GM18867 (cell line): ENCODE results near the gene AOAH.

Experiments used
- ATAC-seq: cut with Tn5 transposase; IDR thresholded peaks from one replicate; pipeline ENCODE4 v1.9.1; 2021; ENCODE audit warnings: mild to moderate bottlenecking, moderate library complexity; ENCODE audit not compliant: unreplicated experiment

AOAH gene

DNA sequence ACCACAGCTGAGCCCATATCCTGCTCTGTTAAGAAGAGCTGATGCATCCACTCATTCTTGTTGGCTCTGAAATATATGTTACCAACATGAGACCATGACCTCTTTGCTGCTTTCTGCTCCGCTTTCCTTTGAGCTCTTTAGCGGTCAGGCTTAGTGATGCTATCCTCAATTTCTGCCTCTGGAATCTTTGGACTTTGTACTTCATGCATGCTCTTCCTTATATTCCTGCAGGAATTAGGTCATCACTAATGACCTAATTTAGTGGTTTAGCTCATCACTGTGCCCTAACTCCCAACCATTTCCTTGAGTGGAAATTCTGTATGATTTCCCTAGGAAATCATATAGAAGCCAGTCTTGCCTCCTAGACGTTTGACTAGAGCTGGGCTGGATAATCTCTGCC, 119.5 kb downstream of the AOAH start:
- ATAC-seq, result no peak

DNA sequence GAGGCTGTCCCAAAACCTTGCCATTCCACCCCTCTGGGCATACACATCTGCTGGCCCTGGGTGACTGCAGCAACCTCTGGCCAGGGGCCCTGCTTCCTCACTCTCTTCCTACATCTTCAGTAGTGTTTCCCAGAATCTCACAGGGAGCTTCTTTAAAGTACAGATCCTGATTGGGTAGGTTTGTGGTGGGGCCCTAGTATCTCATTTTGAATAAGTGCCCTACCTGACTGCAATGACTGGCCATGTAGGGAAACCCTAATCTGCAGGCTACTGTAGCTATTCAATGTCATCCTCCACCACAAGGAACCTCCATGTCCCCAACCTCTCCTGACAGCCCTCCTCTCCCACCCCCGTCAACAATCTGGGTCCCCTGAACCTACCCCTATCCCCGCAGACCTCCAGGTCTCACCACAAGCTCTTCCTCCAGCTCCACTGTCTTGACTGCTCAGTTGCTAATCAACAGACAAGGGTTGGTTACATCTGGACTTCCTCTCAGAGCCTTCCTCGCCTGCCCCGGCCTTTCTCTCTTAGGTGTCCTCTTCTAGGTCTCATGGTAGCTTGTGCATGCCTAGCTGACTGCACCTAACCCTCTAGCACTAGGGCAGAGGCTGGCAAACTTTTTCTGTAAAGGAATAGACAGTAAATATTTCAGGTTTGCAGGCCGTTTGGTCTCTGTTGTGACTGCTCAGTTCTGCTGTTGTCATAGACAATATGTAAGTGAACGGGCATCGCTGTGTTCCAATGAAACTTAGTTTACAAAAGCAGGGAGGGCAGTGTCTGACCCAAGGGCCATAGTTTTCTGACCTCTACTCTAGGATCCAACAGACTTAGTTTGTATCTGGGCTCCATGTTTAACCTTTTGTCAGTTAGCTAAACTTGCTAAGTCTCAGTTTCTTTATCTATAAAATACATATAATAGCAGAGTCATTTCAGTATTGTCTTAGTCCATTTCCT, 121.1 kb downstream of the AOAH start:
- ATAC-seq, result no peak

DNA sequence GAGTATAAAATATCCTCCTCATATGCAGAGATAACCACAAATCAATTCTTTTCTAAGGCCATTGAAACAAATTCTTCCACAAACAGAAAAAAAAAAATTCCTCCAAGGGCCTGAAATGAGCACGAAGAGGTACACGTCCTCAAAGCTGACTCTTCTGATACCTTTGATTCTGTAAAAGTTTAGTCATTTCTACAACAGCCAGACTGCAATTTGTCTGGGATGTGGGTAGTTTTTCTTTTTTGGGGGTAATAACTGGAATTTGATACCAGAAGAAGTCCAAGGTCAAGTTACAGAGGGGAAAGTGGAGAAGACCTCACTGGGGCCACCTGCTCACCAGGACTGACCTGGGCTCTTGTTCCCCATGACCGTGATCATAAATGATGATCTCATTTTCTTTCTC, 121.8 kb downstream of the AOAH start:
- no peak for ATAC-seq

DNA sequence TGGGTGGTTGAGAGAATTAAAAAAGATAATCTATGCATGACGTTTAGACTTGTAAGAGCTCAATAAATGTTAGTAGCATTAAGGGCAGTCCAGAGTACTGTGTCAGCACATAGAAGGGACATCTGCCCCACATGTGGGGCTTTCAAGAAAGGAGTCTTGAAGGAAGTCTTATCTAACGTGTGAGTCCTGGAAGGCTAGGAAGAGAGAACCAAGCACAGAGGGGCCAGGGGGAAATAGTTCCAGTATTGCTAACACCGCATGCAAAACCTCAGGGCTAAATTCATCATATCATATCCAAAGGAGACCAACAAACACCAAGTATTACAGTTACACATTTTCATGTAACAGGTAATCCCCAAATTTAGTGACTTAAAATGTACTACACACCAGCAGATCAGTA, 122.7 kb downstream of the AOAH start:
- ATAC-seq, result no peak

DNA sequence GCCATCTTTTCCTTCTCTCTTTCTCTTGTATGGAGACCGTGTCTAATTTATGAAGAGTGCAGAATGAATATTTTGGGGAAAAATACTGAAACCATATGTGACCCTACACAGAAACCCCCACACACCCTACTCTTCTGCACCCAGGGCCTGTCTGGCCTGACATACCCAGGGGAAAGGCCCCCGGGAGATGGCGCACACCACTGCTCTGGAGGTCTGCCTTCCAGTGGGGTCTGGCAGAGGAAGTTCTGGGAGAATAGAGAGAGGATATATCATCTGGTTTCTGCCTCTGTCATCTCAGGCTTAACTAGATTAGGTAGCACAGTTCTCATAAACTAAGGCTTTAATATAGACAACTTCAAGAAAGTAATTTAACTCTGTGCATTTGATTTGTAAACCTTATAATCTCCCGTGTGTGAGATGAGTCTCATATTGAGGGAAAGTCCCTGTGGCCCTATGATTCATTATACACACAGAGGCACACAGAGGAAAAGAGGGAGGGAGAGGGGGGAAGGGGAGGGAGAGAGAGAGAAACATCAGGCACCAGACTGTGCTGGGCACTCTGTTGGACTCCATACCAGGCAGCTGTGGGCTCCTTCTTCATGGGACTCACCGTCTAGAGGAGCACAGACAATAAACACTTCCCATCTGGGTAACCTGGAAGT, 123.3 kb downstream of the AOAH start:
- ATAC-seq, result no peak

DNA sequence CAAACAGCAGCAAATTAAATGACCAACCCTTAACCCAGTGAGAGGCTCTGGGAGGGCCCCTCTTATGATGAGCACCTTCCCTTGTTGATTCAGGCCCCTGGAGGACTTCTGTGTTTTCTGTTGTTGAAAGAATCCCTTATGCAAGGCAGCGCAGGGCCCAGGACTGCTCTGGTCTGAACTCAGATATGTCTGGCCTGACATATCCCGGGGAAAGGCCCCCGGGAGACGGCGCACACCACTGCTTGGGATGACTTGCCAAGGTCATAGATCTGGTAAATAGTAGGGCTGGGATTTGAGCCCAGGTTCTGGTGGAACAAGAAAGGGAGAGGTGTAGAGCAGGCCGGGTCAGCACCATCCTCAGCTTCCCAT, 124.0 kb downstream of the AOAH start:
- ATAC-seq, result no peak

DNA sequence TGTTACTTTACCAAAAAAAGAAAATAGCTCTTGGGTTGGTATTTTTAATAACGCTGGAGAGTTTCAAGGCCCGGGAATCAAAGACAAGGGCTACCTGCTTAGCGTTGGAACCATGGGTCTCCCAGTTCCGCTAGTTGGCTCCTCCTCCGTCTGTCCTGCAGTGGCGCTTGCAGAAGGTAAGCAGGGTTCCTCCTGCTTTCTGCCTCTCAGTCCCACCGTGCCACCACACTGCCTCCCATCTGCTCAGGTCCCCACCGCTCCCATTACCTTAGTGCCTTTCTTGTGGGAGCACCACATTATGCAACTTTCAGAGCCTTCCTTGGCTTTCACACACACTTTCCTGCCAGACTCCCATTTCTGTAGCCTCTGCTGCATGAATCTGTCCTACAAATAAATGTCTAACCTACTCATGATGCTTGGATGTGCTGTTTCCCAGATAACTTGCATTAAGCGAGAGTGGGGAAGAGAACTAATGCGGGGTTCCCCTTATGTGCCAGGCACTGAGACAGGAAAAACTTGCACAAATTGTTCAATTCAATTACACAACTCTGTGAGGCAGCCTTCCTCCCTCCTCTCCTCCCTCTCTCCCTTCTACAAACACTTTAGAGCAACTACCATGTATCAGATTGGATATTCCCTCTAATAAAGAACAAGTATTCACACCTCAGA, 124.5 kb downstream of the AOAH start:
- ATAC-seq, result no peak

DNA sequence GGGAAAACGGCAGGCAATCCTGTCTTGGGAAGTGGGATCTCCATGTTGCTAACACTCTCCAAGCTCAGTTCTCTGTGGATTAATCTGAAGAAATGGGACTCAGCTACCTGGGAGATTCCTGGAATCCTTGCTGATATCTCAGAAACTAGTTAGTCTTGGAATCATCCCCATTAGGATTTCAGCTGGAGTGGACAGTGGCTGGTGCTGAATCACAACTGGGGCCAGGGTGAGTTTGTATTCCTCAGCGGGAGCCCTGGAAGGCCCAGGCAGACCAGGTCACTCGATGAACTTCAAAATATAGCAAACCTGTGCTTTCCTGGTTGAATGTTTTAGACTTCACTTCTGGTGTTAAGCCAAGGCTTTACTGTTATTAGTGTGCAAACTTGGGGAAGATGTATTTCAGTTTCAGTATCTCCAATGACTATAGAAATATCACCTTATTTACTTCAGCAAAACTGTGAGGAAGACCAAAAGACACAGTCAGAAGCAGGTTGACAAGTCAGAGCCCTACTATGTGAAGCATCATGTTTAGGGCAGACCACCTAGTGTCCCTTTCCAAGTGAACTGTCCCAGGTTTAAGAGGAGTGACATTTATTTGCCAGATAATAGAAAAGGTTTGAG, 126.1 kb downstream of the AOAH start:
- ATAC-seq, result no peak

DNA sequence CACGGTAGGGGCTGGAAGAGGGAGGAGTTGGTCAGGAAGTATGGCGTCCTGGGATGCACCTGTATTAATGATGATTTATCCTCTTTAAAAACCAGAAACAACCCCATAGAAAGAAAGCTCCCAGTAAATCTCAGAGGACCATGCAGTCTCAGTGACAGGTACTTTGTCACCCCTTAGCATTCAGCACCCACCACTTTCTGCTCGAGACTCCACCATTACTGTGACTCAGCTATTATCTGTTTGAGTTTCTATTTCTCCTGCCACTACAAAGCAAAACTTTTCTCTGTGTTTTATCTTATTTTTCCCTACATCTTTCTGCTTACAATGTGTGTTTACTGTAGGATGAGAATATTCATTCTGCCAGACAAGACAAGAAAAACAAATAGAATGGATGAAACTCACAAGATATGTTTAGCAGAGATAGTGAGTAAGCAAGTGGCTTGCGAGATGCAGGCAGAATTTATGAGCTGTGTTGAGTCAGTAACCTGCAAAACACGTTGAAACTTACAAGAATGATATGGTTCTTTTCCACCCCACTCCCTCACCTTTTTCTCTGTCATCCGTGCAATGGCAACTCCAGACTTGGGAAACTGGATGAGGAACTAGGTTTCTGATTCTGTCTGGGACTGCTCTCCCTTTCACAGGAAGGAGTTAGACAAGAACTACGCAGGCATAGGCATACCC, 127.1 kb downstream of the AOAH start:
- ATAC-seq, result no peak

DNA sequence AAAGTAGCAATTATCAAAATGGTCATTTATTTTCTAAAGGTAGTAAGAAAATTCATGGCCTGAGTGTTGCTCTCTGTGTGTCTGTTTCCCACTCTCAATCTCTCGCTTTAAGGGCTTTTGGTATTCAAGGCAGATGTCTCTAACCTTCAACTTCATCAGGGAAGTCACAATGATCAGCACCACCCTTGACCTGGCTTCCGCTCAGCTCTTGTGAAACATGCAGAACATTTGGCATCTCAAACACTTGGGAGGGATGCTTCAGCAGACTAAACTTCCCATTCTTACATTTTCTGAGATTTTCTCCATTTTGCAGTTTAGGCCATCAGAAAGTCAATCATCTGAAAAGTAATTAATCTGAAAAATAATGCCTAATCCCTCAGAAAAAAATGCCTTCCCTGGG, 129.8 kb downstream of the AOAH start:
- ATAC-seq, result no peak

DNA sequence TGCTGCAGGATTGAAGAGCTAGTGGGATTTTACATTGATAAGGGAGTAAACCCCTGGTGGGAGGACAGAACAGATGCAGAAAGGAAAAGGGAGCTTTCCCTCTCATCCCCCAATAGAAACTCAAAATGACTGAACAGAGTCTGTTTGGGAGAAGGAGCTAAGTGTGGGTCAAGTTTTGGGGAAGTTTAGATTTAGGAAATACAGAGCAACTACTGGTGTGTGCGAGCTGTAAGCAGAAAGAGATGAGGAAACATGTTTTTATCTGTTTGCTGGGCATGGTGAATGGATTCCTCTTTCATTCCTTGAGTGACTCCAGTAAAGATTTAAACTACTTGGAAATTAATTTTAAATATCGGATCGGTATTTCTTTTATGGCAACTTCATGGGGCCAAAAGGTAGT, 132.7 kb downstream of the AOAH start:
- no peak for ATAC-seq

DNA sequence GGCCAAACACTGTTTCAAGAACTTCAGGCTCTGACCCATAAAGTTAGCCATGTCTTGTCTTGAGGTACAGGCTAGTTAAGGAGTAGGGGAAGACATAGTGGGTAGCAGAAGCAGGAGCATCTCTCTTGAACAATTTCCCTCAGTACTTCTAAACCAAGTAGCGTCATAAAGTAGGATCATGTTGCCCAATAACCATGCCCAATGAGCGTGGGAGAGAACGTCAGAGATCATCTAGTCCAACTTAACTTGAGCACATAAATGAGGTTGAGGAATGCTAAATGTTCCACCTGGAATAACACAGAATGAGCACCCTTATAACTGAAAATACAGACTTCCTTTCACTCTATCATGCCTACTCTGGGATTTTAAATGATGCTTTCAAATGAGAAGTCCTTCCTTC, 134.9 kb downstream of the AOAH start:
- ATAC-seq, result no peak

DNA sequence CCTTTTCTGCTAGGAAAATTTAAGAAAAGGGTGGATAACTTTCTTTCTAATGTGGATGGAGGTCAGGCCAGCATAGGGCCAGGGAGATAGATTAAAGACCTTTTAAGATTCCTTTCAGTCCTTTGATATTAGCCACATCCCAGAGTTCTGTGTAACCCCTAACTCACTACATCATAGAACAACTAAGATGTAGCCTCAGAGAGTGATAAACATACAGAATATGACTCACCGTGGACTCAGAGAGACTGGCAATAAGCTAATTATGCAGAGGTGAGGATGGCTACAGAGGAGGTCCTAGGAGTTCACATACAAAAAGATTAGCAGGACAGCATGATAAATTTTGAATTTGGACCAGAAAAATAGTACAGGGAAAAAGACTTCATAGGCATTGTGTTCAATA, 141.0 kb downstream of the AOAH start:
- no peak for ATAC-seq

DNA sequence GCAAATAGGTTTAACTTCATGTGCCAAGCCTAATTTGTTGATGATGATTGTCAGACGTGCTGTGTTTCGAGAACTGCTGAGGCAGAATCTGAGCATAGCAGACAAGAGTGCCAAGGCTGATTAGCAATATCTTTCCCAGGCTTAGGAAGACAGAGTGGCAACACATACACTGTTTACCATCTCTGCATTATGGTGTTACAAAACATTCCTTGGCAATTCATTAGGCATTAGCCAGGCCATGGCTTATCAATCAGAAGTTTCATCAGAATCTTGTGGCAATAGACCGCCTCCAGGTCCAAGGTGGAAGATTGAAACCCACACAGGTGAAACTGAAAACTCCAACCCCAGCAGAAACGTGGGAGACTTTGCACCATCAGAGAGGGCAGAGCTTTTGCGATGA, 148.5 kb downstream of the AOAH start:
- no peak for ATAC-seq

DNA sequence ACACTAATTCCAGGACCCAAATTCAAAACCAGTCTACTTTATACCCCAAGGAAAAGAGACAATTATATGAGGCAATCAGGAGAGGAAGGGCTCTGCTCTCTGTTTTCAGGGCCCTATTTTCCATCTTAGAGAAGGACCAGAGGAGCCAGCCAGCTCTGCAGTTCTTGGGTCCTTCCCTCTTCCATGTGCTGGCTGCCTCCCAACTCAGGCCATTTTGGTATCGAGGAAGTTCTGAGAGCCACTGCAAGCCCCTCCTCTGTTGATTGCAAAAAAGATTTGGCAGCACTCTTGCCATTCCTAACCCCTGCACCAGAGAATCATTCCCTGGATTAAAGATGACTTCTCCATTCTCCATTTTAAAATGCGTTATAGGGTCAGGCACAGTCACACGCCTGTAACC, 151.2 kb downstream of the AOAH start:
- ATAC-seq, result no peak

DNA sequence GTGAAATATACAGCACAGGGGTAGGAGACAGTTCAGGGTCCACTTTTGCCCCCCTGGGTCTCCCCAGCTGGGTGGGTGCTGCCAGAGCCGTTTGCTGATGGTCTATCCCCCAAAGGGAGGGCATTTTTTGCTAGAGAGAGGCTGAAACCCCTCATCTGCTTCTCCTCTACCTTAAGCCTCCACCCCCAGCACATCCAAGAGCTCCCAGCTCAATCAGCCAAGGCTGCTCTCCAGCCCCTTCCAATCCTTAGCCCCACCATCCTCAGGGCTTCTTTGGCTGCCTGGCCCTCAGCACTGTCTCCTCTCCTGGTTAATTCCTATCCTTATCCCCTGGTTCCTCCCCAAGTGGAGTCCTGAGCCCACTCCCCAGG, 153.1 kb downstream of the AOAH start:
- no peak for ATAC-seq

DNA sequence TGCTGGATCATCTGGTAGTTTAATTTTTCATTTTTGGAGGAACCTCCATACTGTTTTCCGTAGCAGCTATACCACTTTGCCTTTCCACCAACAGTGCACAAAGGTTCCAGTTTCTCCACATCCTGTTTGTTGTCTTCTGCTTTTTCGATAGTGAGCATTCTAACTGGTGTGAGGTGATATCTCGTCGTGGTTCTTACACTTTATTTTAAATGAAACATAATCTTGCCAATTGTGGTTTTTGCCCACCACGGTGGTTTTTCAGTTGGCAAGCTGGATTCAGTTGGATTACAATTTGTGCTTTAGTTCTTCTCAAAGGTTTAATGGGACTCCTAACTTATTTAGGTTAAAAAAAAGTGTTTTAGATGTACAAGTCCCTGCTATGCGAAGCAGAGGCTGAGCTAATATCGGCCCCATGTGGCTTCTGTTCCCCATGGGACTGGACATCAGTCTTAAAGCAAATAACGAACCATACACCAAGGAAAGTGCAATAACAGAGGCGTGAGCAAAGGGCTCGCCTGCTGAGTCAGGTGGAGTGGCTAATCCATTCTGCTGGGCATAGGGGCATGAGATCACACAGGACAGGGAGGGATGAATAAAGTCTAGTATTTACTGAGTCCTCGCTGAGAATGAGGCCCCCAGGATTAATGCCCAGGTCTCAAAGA, 153.6 kb downstream of the AOAH start:
- no peak for ATAC-seq

DNA sequence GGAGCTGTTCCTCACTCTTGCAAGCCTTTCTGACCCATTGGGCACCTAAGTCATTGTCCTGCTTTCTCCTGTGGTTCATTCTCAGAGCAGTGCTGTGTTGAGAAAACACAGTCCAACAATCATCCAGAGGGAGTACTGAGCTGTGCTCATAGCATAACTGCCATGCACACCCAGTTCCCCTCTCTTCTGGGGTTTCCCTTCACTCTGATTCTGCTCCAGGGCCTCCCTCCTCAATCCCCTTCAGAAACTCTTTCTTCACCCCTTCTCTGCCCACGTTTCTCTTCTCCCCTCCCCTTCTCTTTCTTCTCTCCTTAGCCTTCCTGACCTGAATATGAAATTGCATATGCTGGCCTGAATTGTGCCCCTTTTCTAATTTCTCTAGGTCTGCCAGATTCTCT, 155.8 kb downstream of the AOAH start:
- ATAC-seq, result no peak

DNA sequence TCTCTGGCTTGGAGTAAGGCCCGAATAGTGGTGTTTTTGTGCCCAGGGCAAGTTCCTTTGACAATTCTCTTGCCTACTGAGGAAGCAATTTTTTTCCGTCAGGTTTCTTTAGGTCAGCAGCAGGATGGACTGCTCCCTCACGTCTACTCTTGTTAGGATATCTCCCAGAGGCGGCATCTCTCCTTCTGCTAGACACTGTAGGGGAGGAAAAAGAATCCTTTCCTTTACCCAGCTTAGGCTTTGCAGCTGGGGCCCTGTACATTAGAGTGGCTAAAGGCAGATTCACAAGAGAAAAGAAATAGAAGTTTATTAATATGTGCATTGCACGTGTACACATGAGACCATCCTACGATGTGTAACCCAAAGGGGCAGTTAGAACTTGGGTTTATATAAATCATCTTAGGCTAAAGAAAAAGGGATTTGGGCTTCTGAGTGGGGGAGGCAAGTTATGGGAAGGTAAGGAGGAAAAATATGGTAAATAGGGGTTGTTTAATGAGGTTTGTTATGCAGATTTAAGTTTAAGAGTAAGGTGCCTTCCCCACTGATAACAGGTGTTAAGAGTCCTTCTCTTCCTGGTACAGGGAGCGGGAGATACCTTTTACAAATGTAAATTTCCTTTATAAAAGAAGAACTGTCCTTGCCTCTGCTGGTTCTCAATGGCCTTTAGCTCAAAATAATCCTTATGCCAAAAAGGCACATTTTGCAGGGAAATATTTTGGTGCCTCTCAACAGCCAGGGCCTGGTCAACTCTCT, 156.4 kb downstream of the AOAH start:
- ATAC-seq, result no peak
